ENCODE data around the gene ZNF565. TPM values are rescaled to one million over a fixed set of nuclear protein-coding genes. Genes with fewer than 3 reads are reported as not detected.

ZNF565 gene
- total and polyA plus RNA-seq, 12 donors, result 2.0 to 7.5 (median 4.0) TPM

GRCh38 chr19:36212895-36213294, 1.6 kb downstream of the ZNF565 start:
- DNase-seq, result peak in 1 of 7 donors; percentile 46
- no peaks in the 10 kb centered on the region for H3K27me3 ChIP-seq
- peaks cover 12 to 19% of the 10 kb centered on the region in 2 donors for H3K4me1 ChIP-seq (replicated peaks in 1 of 2)
- H3K27ac ChIP-seq, result no peak overlapping the region
- 75 to 85% (median 81%) methylated on average over 2 of the region's 2 CpGs for WGBS, 4 donors
- TF ChIP-seq CTCF (IDR thresholded peaks at IDR 0.05), result no peak
- no peak for TF ChIP-seq POLR2A (IDR thresholded peaks at IDR 0.05)
- H3K36me3 ChIP-seq (replicated peaks in 1 of 2), result no peaks in the 10 kb centered on the region
- intact Hi-C loops (cut with DNase I), result no loop called here
- H3K9me3 ChIP-seq (replicated peaks in 1 of 3), result no peaks in the 10 kb centered on the region
- no peak overlapping the region for H3K4me3 ChIP-seq

- Histone ChIP-seq H3K27ac (no peak overlapping the region), H3K36me3 (replicated peaks in 1 of 2) (no peaks in the 10 kb centered on the region), H3K27me3 (no peaks in the 10 kb centered on the region), H3K4me1 (replicated peaks in 1 of 2) (peaks cover 6 to 8% of the 10 kb centered on the region in 2 donors), H3K9me3 (replicated peaks in 1 of 3) (no peaks in the 10 kb centered on the region), H3K4me3 (no peak overlapping the region)
- intact Hi-C loops (cut with DNase I), result no loop called here
- no peak for TF ChIP-seq POLR2A (IDR thresholded peaks at IDR 0.05)
- TF ChIP-seq CTCF (IDR thresholded peaks at IDR 0.05), result no peak
- DNase-seq, result peak in 1 of 7 donors; percentile 18
- WGBS, 4 donors, result 94 to 97% (median 95%) methylated on average over 8 of the region's 8 CpGs
Measured at GRCh38 chr19:36210497-36210896, 4.0 kb downstream of the ZNF565 start.

- intact Hi-C loops (cut with DNase I), result loop anchor here in 1 of 2 donors (10.0 kb wide), 1 partner anchor 275 kb away; the partner anchor contains the start of gene ZNF566
- TF ChIP-seq POLR2A (IDR thresholded peaks at IDR 0.05), result no peak
- 96 to 98% (median 97%) methylated on average over 7 of the region's 7 CpGs for WGBS, 4 donors
- peaks cover 6 to 8% of the 10 kb centered on the region in 2 donors for H3K4me1 ChIP-seq (replicated peaks in 1 of 2)
- H3K36me3 ChIP-seq (replicated peaks in 1 of 2), result no peaks in the 10 kb centered on the region
- H3K27me3 ChIP-seq, result no peaks in the 10 kb centered on the region
- no peaks in the 10 kb centered on the region for H3K9me3 ChIP-seq (replicated peaks in 1 of 3)
- H3K4me3 ChIP-seq, result no peak overlapping the region
- DNase-seq, result no peak
- no peak overlapping the region for H3K27ac ChIP-seq
Measured at GRCh38 chr19:36209372-36209771, 5.1 kb downstream of the ZNF565 start.

GRCh38 chr19:36207605-36208252, 6.7 kb downstream of the ZNF565 start:
- TF ChIP-seq POLR2A (IDR thresholded peaks at IDR 0.05) (no peak), CTCF (IDR thresholded peaks at IDR 0.05) (no peak)
- H3K27me3 ChIP-seq, result no peaks in the 10 kb centered on the region
- intact Hi-C loops (cut with DNase I), result loop anchor here in 1 of 2 donors (10.0 kb wide), 1 partner anchor 277 kb away; the partner anchor contains the start of gene ZNF566
- DNase-seq, result no peak
- no peaks in the 10 kb centered on the region for H3K9me3 ChIP-seq (replicated peaks in 1 of 3)
- WGBS, 4 donors, result 87 to 90% (median 88%) methylated on average over 3 of the region's 3 CpGs
- no peaks in the 10 kb centered on the region for H3K4me1 ChIP-seq (replicated peaks in 1 of 2)
- no peaks in the 10 kb centered on the region for H3K36me3 ChIP-seq (replicated peaks in 1 of 2)
- no peak overlapping the region for H3K4me3 ChIP-seq
- H3K27ac ChIP-seq, result no peak overlapping the region

- no peaks in the 10 kb centered on the region for H3K36me3 ChIP-seq (replicated peaks in 1 of 2)
- intact Hi-C loops (cut with DNase I), result loop anchor here in 1 of 2 donors (10.0 kb wide), 1 partner anchor 282 kb away; the partner anchor contains the start of gene ZNF566
- WGBS, 4 donors, result 90 to 97% (median 96%) methylated on average over 4 of the region's 4 CpGs
- no peak for DNase-seq
- no peak for TF ChIP-seq POLR2A (IDR thresholded peaks at IDR 0.05)
- no peak for TF ChIP-seq CTCF (IDR thresholded peaks at IDR 0.05)
- H3K27me3 ChIP-seq, result no peaks in the 10 kb centered on the region
- no peaks in the 10 kb centered on the region for H3K9me3 ChIP-seq (replicated peaks in 1 of 3)
- H3K4me1 ChIP-seq (replicated peaks in 1 of 2), result no peaks in the 10 kb centered on the region
- H3K27ac ChIP-seq, result no peak overlapping the region
- H3K4me3 ChIP-seq, result no peak overlapping the region
Measured at GRCh38 chr19:36203293-36203692, 11.2 kb downstream of the ZNF565 start.
